Ascending aorta (tissue), 2 donors: Measurements from ENCODE around the gene TNRC6B. TPM values are rescaled to one million over a fixed set of nuclear protein-coding genes. Genes with fewer than 3 reads are reported as not detected.
"Not testable (repeated sequence)": the region's sequence is repeated elsewhere in the genome, so short reads cannot be mapped to it uniquely, and the experiment has no call there.

Experiments used
- DNase-seq, 2 donors: peaks; one replicate each; pipeline ENCODE4 v3.0.0-alpha.2; 2019; ENCODE audit warnings: low spot score in 2 of 2
- H3K27ac ChIP-seq, 2 donors: fragments of 200-600 bp; sonication (generic); one replicate each; pipeline ENCODE4 v1.5.1; 2016 to 2017; ENCODE audit warnings: mild to moderate bottlenecking in 1 of 2
- H3K27me3 ChIP-seq: fragments of 200-600 bp; sonication (generic); one replicate; pipeline ENCODE4 v1.5.1; 2017
- H3K36me3 ChIP-seq, 2 donors: fragments of 200-600 bp; sonication (generic); one replicate each; pipeline ENCODE4 v1.5.1; 2016
- H3K4me1 ChIP-seq, 2 donors: fragments of 200-600 bp; sonication (generic); one replicate each; pipeline ENCODE4 v1.5.1; 2016 to 2017; ENCODE audit warnings: mild to moderate bottlenecking in 1 of 2
- H3K4me3 ChIP-seq, 2 donors: fragments of 200-600 bp; sonication (generic); one replicate each; pipeline ENCODE4 v1.5.1; 2016 to 2017; ENCODE audit warnings: mild to moderate bottlenecking in 1 of 2
- H3K9me3 ChIP-seq, 2 donors: fragments of 200-600 bp; sonication (generic); one replicate each; pipeline ENCODE4 v1.5.1; 2016
- CTCF ChIP-seq, 3 experiments: fragments of 200-600 bp in 2 of 3; fragments of 450-650 bp in 1 of 3; sonication (generic) in 2 of 3; IDR thresholded peaks; one replicate each; pipeline ENCODE4 v1.5.1; 2016 to 2019; ENCODE audit warnings: antibody characterized with exemption in 3 of 3, mild to moderate bottlenecking in 1 of 3, moderate library complexity in 1 of 3
- intact Hi-C: fragments of 100-400 bp; cut with DNase I; formaldehyde crosslinking; loops from one replicate; pipeline ENCODE4 v1.15.1; 2023
- total RNA-seq: library from RNA; depleted of rRNA; stranded (reverse); fragments of >200 nt; gene quantifications from one replicate; pipeline ENCODE4 v1.1.0, GENCODE V29; 2016

Gene TNRC6B
- total RNA-seq, 1 donor from 2014 or later = 22.4 TPM

- Histone ChIP-seq H3K27ac (peak overlapping the region; percentile 26 to 53), H3K4me1 (peaks cover 0 to 10% of the 10 kb centered on the region in 2 donors), H3K27me3 (no peaks in the 10 kb centered on the region), H3K4me3 (no peak overlapping the region), H3K9me3 (no peaks in the 10 kb centered on the region), H3K36me3 (peaks cover 57 to 60% of the 10 kb centered on the region in 2 donors)
- TF ChIP-seq CTCF (IDR thresholded peaks at IDR 0.05) = no peak
- intact Hi-C loops = no loop called here
- no peak for DNase-seq
Observed at GRCh38 chr22:40309631-40310030, 131.9 kb downstream of the TNRC6B start.

- Histone ChIP-seq H3K27me3 (no peaks in the 10 kb centered on the region), H3K27ac (peak overlapping the region; percentile 59 to 60), H3K4me3 (no peak overlapping the region), H3K36me3 (peaks cover 62 to 63% of the 10 kb centered on the region in 2 donors), H3K9me3 (no peaks in the 10 kb centered on the region), H3K4me1 (peaks cover 0 to 10% of the 10 kb centered on the region in 2 donors)
- intact Hi-C loops = no loop called here
- TF ChIP-seq CTCF (IDR thresholded peaks at IDR 0.05) = no peak
- no peak for DNase-seq
Observed at GRCh38 chr22:40310081-40310767, 132.5 kb downstream of the TNRC6B start.

GRCh38 chr22:40310768-40311120 is 133.0 kb downstream of the TNRC6B start:
- Histone ChIP-seq H3K9me3 (no peaks in the 10 kb centered on the region), H3K27me3 (no peaks in the 10 kb centered on the region), H3K27ac (peak overlapping the region; percentile 59 to 60), H3K4me1 (peaks cover 0 to 10% of the 10 kb centered on the region in 2 donors), H3K4me3 (no peak overlapping the region), H3K36me3 (peaks cover 63 to 69% of the 10 kb centered on the region in 2 donors)
- TF ChIP-seq CTCF (IDR thresholded peaks at IDR 0.05) = no peak
- intact Hi-C loops = no loop called here
- no peak for DNase-seq

GRCh38 chr22:40311646-40312045 is 133.9 kb downstream of the TNRC6B start:
- H3K4me3 ChIP-seq, H3K27ac ChIP-seq, H3K9me3 ChIP-seq, H3K27me3 ChIP-seq, DNase-seq, intact Hi-C loops: not testable (repeated sequence)
- Histone ChIP-seq H3K36me3 (peaks cover 68 to 76% of the 10 kb centered on the region in 2 donors), H3K4me1 (peaks cover 0 to 10% of the 10 kb centered on the region in 2 donors)

GRCh38 chr22:40312050-40312449 is 134.3 kb downstream of the TNRC6B start:
- Histone ChIP-seq H3K4me3 (no peak overlapping the region), H3K9me3 (no peaks in the 10 kb centered on the region), H3K27ac (no peak overlapping the region), H3K4me1 (peaks cover 0 to 10% of the 10 kb centered on the region in 2 donors), H3K27me3 (no peaks in the 10 kb centered on the region), H3K36me3 (peaks cover 72 to 76% of the 10 kb centered on the region in 2 donors)
- no peak for TF ChIP-seq CTCF (IDR thresholded peaks at IDR 0.05)
- intact Hi-C loops = no loop called here
- no peak for DNase-seq

GRCh38 chr22:40313007-40313406 is 135.3 kb downstream of the TNRC6B start:
- H3K27me3 ChIP-seq = no peaks in the 10 kb centered on the region
- H3K27ac ChIP-seq = no peak overlapping the region
- H3K9me3 ChIP-seq = no peaks in the 10 kb centered on the region
- intact Hi-C loops = no loop called here
- no peak overlapping the region for H3K4me3 ChIP-seq
- peaks cover 0 to 10% of the 10 kb centered on the region in 2 donors for H3K4me1 ChIP-seq
- peaks cover 76 to 80% of the 10 kb centered on the region in 2 donors for H3K36me3 ChIP-seq
- no peak for TF ChIP-seq CTCF (IDR thresholded peaks at IDR 0.05)
- DNase-seq = no peak
